MCF 10A (cell line): ENCODE data around the gene SPECC1L. TPM values are rescaled to one million over a fixed set of nuclear protein-coding genes. Genes with fewer than 3 reads are reported as not detected.

Experiments used
- BruUV-seq: library from RNA; stranded (reverse); fragments of 400-500 nt; replicated peaks from 2 replicates; lab custom pipeline; 2021; lab: Mats Ljungman, UMichigan
- CTCF ChIA-PET: fragments of 300-600 bp; sonication (Branson Sonifier 250); formaldehyde crosslinking; extraction: SDS; loops from one replicate; lab custom pipeline; 2021; ENCODE audit warnings: antibody characterized with exemption, inconsistent platforms; lab: Yijun Ruan, JAX
- POLR2A ChIA-PET: fragments of 300-600, 350-650 bp; sonication (Branson Sonifier 250); formaldehyde crosslinking; extraction: SDS; loops from one replicate; lab custom pipeline; 2020; ENCODE audit warnings: antibody characterized with exemption, inconsistent platforms; lab: Yijun Ruan, JAX
- DNase-seq: peaks from one replicate; pipeline ENCODE4 v3.0.0-alpha.2; 2018; ENCODE audit not compliant: unreplicated experiment
- H3K27ac Mint-ChIP-seq: one replicate; pipeline ENCODE4 v1.8.0; 2022; ENCODE audit warnings: mild to moderate bottlenecking, low read depth, mixed read lengths; ENCODE audit not compliant: unreplicated experiment
- H3K27me3 Mint-ChIP-seq: one replicate; pipeline ENCODE4 v1.8.0; 2022; ENCODE audit warnings: mixed read lengths; ENCODE audit not compliant: insufficient read depth, unreplicated experiment
- H3K36me3 Mint-ChIP-seq: one replicate; pipeline ENCODE4 v1.8.0; 2022; ENCODE audit warnings: mild to moderate bottlenecking, moderate library complexity, mixed read lengths; ENCODE audit not compliant: insufficient read depth, unreplicated experiment
- H3K4me1 Mint-ChIP-seq: one replicate; pipeline ENCODE4 v1.8.0; 2022; ENCODE audit warnings: mixed read lengths; ENCODE audit not compliant: insufficient read depth, unreplicated experiment
- H3K4me3 Mint-ChIP-seq: one replicate; pipeline ENCODE4 v1.8.0; 2022; ENCODE audit warnings: mild to moderate bottlenecking, moderate library complexity, mixed read lengths; ENCODE audit not compliant: unreplicated experiment
- H3K9me3 Mint-ChIP-seq: one replicate; pipeline ENCODE4 v1.8.0; 2022; ENCODE audit warnings: mixed read lengths; ENCODE audit not compliant: unreplicated experiment
- CTCF ChIP-seq: fragments of 200-600 bp; IDR thresholded peaks from one replicate; pipeline ENCODE4 v1.8.0; 2022; ENCODE audit warnings: antibody characterized with exemption, mild to moderate bottlenecking; ENCODE audit not compliant: unreplicated experiment
- intact Hi-C: fragments of 100-400 bp; cut with micrococcal nuclease; formaldehyde crosslinking; loops from 2 replicates; pipeline ENCODE4 v1.14.1; 2022
- total RNA-seq: library from RNA; stranded (reverse); gene quantifications from 2 replicates; pipeline ENCODE4 v1.2.3, GENCODE V29; 2022

Gene SPECC1L
- total RNA-seq, 1 experiment from 2014 or later: 60.4 TPM

DNA sequence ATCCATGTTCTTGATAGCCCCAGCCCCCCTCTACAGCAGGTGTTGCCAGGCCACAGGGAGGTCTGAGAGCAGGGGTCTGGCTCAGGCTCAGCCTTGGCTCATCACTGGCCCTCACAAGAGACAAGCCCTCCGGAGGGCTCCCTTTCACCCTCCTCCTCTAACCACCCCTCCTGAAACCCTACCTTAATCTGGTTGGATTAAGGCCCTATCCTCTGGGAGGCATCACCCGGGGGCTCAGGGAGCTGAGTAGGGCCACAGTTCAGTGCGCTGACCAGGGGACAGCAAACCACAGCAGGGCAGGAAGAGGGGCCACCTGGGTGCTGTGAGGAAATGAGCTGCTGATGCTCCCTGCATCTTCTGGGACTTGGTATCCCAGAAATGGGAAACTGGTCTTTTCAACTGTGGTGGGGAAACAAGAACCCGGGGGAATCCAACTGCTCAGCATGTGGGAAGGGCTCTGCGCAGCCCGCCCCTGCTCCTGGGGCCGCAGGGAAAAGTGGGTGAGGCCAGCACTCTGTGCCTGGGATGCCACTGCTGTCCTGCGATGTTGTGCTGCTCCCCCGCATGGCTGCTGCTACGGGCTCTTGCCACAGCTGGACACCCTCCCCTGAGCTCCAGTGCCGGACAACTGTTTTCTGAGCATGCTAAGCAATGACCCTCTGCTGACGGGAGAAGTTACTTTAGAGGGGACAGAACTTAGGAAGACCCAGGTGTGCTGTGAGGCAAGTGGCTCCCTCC, 174.3 kb downstream of the SPECC1L start:
- POLR2A ChIA-PET: no interaction called here

DNA sequence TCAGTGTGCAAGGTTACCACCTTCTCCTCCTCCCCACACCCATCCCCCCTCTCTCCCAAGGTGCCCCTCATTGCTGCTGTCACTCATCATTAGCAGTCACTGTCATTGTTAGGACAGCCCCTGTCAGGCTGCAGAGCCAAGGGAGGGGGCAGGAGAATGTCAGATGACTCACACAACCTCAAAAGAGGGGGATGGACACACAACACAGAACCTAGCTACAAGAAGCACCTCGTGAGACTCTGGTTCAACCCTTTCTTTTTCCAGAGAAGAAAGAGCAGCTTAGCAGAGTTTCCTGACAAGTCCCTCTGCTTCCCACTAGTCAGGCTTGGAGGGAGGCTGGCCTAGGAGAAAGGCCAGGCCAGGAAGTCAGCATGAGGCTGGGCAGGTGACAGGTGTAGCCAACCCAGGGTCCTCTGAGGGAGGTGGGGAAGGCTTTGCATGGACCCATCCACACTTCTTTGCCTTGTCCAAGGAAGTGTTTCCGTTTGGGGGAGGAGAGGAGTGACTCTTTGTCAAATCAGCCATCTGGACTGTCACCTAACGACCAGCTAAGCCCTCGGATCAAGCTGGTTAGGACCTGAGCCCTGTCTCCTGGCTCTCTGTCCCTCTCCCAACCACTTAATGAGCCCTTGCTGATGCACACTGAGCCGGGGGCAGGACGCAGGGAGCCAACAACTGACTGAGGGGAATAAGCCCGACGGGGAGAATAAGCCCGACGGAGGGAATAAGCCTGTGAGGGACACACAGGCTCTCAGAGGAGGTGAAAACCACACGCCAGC, 175.0 kb downstream of the SPECC1L start:
- DNase-seq: no peak
- Mint-ChIP-seq H3K4me1 (no peaks in the 10 kb centered on the region), H3K27me3 (no peaks in the 10 kb centered on the region), H3K36me3 (no peaks in the 10 kb centered on the region), H3K4me3 (no peak overlapping the region), H3K27ac (no peak overlapping the region), H3K9me3 (no peaks in the 10 kb centered on the region)
- no TSS peak for BruUV-seq
- POLR2A ChIA-PET: no interaction called here
- intact Hi-C loops: no loop called here
- CTCF ChIA-PET: interaction anchor here (0.7 kb wide), 2 partner anchors 36 to 198 kb away, joined by 3 read pairs; no protein-coding TSS in a partner anchor
- no peak for TF ChIP-seq CTCF

More for the DNA sequence above, 174.3 kb downstream of the SPECC1L start:
- no peak for TF ChIP-seq CTCF
- no peaks in the 10 kb centered on the region for H3K4me1 Mint-ChIP-seq
- CTCF ChIA-PET: interaction anchor here (0.7 kb wide), 1 partner anchor 36 kb away, joined by 3 read pairs; no protein-coding TSS in a partner anchor
- BruUV-seq: no TSS peak
- intact Hi-C loops: no loop called here
- DNase-seq: no peak
- no peaks in the 10 kb centered on the region for H3K27me3 Mint-ChIP-seq
- H3K27ac Mint-ChIP-seq: no peak overlapping the region
- no peaks in the 10 kb centered on the region for H3K36me3 Mint-ChIP-seq
- H3K9me3 Mint-ChIP-seq: no peaks in the 10 kb centered on the region
- no peak overlapping the region for H3K4me3 Mint-ChIP-seq

GRCh38 chr22:24446260-24446611, 175.6 kb downstream of the SPECC1L start:
- CTCF ChIA-PET: interaction anchor here (0.7 kb wide), 1 partner anchor 199 kb away, joined by 3 read pairs; no protein-coding TSS in a partner anchor
- Mint-ChIP-seq H3K36me3 (no peaks in the 10 kb centered on the region), H3K4me3 (no peak overlapping the region), H3K27ac (no peak overlapping the region), H3K4me1 (no peaks in the 10 kb centered on the region), H3K27me3 (no peaks in the 10 kb centered on the region), H3K9me3 (no peaks in the 10 kb centered on the region)
- no TSS peak for BruUV-seq
- POLR2A ChIA-PET: no interaction called here
- intact Hi-C loops: no loop called here
- no peak for DNase-seq
- no peak for TF ChIP-seq CTCF

GRCh38 chr22:24450610-24451009, 180.0 kb downstream of the SPECC1L start:
- POLR2A ChIA-PET: interaction anchor here (0.5 kb wide), 1 partner anchor 1344 kb away, joined by 3 read pairs; no protein-coding TSS in a partner anchor
- TF ChIP-seq CTCF: no peak
- intact Hi-C loops: no loop called here
- no peak overlapping the region for H3K4me3 Mint-ChIP-seq
- no peaks in the 10 kb centered on the region for H3K27me3 Mint-ChIP-seq
- no peaks in the 10 kb centered on the region for H3K36me3 Mint-ChIP-seq
- H3K4me1 Mint-ChIP-seq: no peaks in the 10 kb centered on the region
- CTCF ChIA-PET: interaction anchor here (0.6 kb wide), 2 partner anchors 28 to 351 kb away, joined by 3 read pairs; no protein-coding TSS in a partner anchor
- no TSS peak for BruUV-seq
- DNase-seq: no peak
- no peaks in the 10 kb centered on the region for H3K9me3 Mint-ChIP-seq
- no peak overlapping the region for H3K27ac Mint-ChIP-seq
